H1 (cell line): ENCODE results near the gene RAP2A. TPM values are rescaled to one million over a fixed set of nuclear protein-coding genes. Genes with fewer than 3 reads are reported as not detected.

Source experiments
- CTCF ChIA-PET: fragments of 300-600 bp; sonication (Branson Sonifier 250); formaldehyde crosslinking; loops from one replicate; lab custom pipeline; 2021; ENCODE audit not compliant: partially characterized antibody; lab: Charles Lee
- POLR2A ChIA-PET: fragments of 300-600 bp; sonication (Branson Sonifier 250); formaldehyde crosslinking; loops from one replicate; lab custom pipeline; 2021; ENCODE audit warnings: inconsistent platforms; ENCODE audit not compliant: partially characterized antibody; lab: Charles Lee
- DNase-seq, 2 experiments: peaks; one replicate each; pipeline versions ENCODE4 v3.0.0 to v3.0.0-alpha.2; 2010 to 2022; ENCODE audit warnings: low spot score in 2 of 2, low read depth in 1 of 2, mixed read lengths in 1 of 2
- FAIRE-seq: peaks from 2 replicates; lab custom pipeline; 2011; peaks lifted over from hg19 to GRCh38; lab: Jason Lieb, UNC
- H2AFZ ChIP-seq: 2 replicates; pipeline ENCODE4 v1.8.1; 2012; ENCODE audit warnings: low read length, inconsistent platforms
- H2AK5ac ChIP-seq: 2 replicates; pipeline ENCODE4 v1.6.1; 2013; ENCODE audit warnings: low read depth, low read length
- H2BK120ac ChIP-seq: replicated peaks from 2 replicates; pipeline ENCODE3; 2013; ENCODE audit warnings: low read depth, low read length, inconsistent platforms
- H2BK12ac ChIP-seq: 2 replicates; pipeline ENCODE4 v1.6.1; 2013; ENCODE audit warnings: low read depth, low read length
- H2BK15ac ChIP-seq: 2 replicates; pipeline ENCODE4 v1.6.1; 2013; ENCODE audit warnings: low read length
- H2BK20ac ChIP-seq: 2 replicates; pipeline ENCODE4 v1.6.1; 2013; ENCODE audit warnings: low read length
- H2BK5ac ChIP-seq: 2 replicates; pipeline ENCODE4 v1.6.1; 2013; ENCODE audit warnings: low read depth, low read length
- H3K14ac ChIP-seq: 2 replicates; pipeline ENCODE4 v1.6.1; 2013; ENCODE audit warnings: inconsistent platforms; ENCODE audit not compliant: insufficient read length
- H3K18ac ChIP-seq: 2 replicates; pipeline ENCODE4 v1.6.1; 2013; ENCODE audit warnings: low read length; ENCODE audit errors: extremely low read depth
- H3K23ac ChIP-seq: 2 replicates; pipeline ENCODE4 v1.6.1; 2013; ENCODE audit warnings: inconsistent platforms; ENCODE audit not compliant: insufficient read length
- H3K23me2 ChIP-seq: 2 replicates; pipeline ENCODE4 v1.6.1; 2013; ENCODE audit warnings: low read depth, low read length
- H3K27ac ChIP-seq: 2 replicates; pipeline ENCODE4 v1.6.1; 2011; ENCODE audit warnings: low read depth, low read length, inconsistent platforms
- H3K27me3 ChIP-seq, 4 experiments: replicated peaks in 1 of 4; 1 replicate in 1 of 4; 2 replicates in 3 of 4; pipeline versions ENCODE4 v1.6.1 to v1.8.1; 2011 to 2013; ENCODE audit warnings: low read length in 3 of 4, mild to moderate bottlenecking in 3 of 4, inconsistent platforms in 2 of 4, mixed read lengths in 2 of 4, moderate library complexity in 1 of 4; ENCODE audit not compliant: control insufficient read depth in 3 of 4, insufficient read depth in 3 of 4; ENCODE audit errors: extremely low read depth in 1 of 4
- H3K36me3 ChIP-seq, 4 experiments: 2 replicates each; pipeline versions ENCODE4 v1.6.1 to v1.8.1; 2011 to 2013; ENCODE audit warnings: mild to moderate bottlenecking in 4 of 4, low read length in 3 of 4, moderate library complexity in 2 of 4, control low read depth in 1 of 4, inconsistent platforms in 1 of 4; ENCODE audit not compliant: insufficient read depth in 4 of 4, control insufficient read depth in 2 of 4
- H3K4ac ChIP-seq: replicated peaks from 2 replicates; pipeline ENCODE3; 2013; ENCODE audit warnings: low read length, low read depth, mixed read lengths, inconsistent platforms; ENCODE audit not compliant: insufficient read length
- H3K4me1 ChIP-seq, 4 experiments: replicated peaks in 1 of 4; 1 replicate in 1 of 4; 2 replicates in 3 of 4; pipeline versions ENCODE4 v1.6.1 to v1.8.1; 2011 to 2013; ENCODE audit warnings: low read length in 3 of 4, inconsistent platforms in 2 of 4, mixed read lengths in 1 of 4; ENCODE audit not compliant: insufficient read depth in 4 of 4, control insufficient read depth in 3 of 4
- H3K4me2 ChIP-seq, 2 experiments: 2 replicates each; pipeline versions ENCODE4 v1.6.1 to v1.8.1; 2011 to 2013; ENCODE audit warnings: low read depth in 2 of 2, low read length in 2 of 2, control low read depth in 1 of 2, inconsistent platforms in 1 of 2, mild to moderate bottlenecking in 1 of 2; ENCODE audit not compliant: insufficient read depth in 1 of 2
- H3K4me3 ChIP-seq, 4 experiments: fragments of 200-600, 300-600 bp in 1 of 4; sonication (generic), shearing (Covaris generic), sonication (Bioruptor Twin) in 1 of 4; 2 replicates each; pipeline versions ENCODE4 v1.5.1 to v1.8.1; 2011 to 2016; ENCODE audit warnings: low read length in 4 of 4, low read depth in 3 of 4, control low read depth in 2 of 4, inconsistent platforms in 2 of 4, mild to moderate bottlenecking in 2 of 4, mixed read lengths in 1 of 4, moderate library complexity in 1 of 4; ENCODE audit not compliant: insufficient read depth in 2 of 4; ENCODE audit errors: extremely low read depth in 1 of 4
- H3K56ac ChIP-seq: replicated peaks from 2 replicates; pipeline ENCODE3; 2013; ENCODE audit warnings: low read depth, mild to moderate bottlenecking, mixed read lengths, low read length, inconsistent platforms; ENCODE audit not compliant: insufficient read length
- H3K79me1 ChIP-seq: 2 replicates; pipeline ENCODE4 v1.6.1; 2013; ENCODE audit warnings: low read depth, low read length, control low read depth
- H3K79me2 ChIP-seq, 2 experiments: 2 replicates each; pipeline versions ENCODE4 v1.6.1 to v1.8.1; 2012 to 2013; ENCODE audit warnings: low read length in 2 of 2, mild to moderate bottlenecking in 2 of 2, inconsistent platforms in 1 of 2; ENCODE audit not compliant: insufficient read depth in 2 of 2, control insufficient read depth in 1 of 2
- H3K9ac ChIP-seq, 4 experiments: replicated peaks in 1 of 4; 1 replicate in 1 of 4; 2 replicates in 3 of 4; pipeline versions ENCODE4 v1.6.1 to v1.8.1; 2011 to 2013; ENCODE audit warnings: low read depth in 3 of 4, low read length in 3 of 4, control low read depth in 2 of 4, mild to moderate bottlenecking in 2 of 4, moderate library complexity in 2 of 4, inconsistent platforms in 1 of 4; ENCODE audit errors: extremely low read depth in 1 of 4
- H3K9me3 ChIP-seq, 2 experiments: 2 replicates each; pipeline versions ENCODE4 v1.6.1 to v1.8.1; 2012 to 2013; ENCODE audit warnings: mild to moderate bottlenecking in 2 of 2, moderate library complexity in 2 of 2, control low read depth in 1 of 2, inconsistent platforms in 1 of 2, low read depth in 1 of 2, low read length in 1 of 2, mixed read lengths in 1 of 2; ENCODE audit not compliant: insufficient read depth in 2 of 2
- H4K20me1 ChIP-seq, 2 experiments: replicated peaks in 1 of 2; 2 replicates each; pipeline versions ENCODE3 to v1.8.1; 2011 to 2013; ENCODE audit warnings: inconsistent platforms in 2 of 2, low read length in 2 of 2, mild to moderate bottlenecking in 1 of 2; ENCODE audit not compliant: insufficient read depth in 2 of 2, control insufficient read depth in 1 of 2
- H4K5ac ChIP-seq: 2 replicates; pipeline ENCODE4 v1.6.1; 2013; ENCODE audit warnings: low read length, low read depth, mixed read lengths, inconsistent platforms; ENCODE audit not compliant: insufficient read length
- H4K8ac ChIP-seq: 2 replicates; pipeline ENCODE4 v1.8.0; 2013; ENCODE audit warnings: mild to moderate bottlenecking, moderate library complexity, low read length, inconsistent platforms; ENCODE audit not compliant: insufficient read depth; ENCODE audit errors: extremely low read depth
- H4K91ac ChIP-seq: replicated peaks from 2 replicates; pipeline ENCODE3; 2013; ENCODE audit warnings: low read length, mixed read lengths, inconsistent platforms; ENCODE audit not compliant: insufficient read length
- polyA plus RNA-seq, 7 experiments: library from polyadenylated mRNA; depleted of rRNA in 3 of 7; stranded (reverse) in 5 of 7; unstranded in 2 of 7; fragments of >200 nt in 5 of 7; fragments of 200-250 nt in 2 of 7; gene quantifications; 1 replicate in 5 of 7; 2 replicates in 1 of 7; 4 replicates in 1 of 7; pipeline versions ENCODE4 v1.2.1 to v1.2.3, GENCODE V29; 2011 to 2013; ENCODE audit warnings: missing spikeins in 2 of 7, mixed read lengths in 2 of 7
- total RNA-seq: library from RNA; stranded (reverse); fragmentation: NEBNext Ultra II Directional; extraction: Animal tissue kit (Norgen Biotek cat#: 25700); gene quantifications from 2 replicates; pipeline ENCODE4 v1.2.1, GENCODE V29; 2021

RAP2A gene
- total and polyA plus RNA-seq, 2 of the 8 experiments (the other 6 are each of a cell fraction or from before 2014, with no cell fraction given) = 8.4 to 43.4 TPM

DNA sequence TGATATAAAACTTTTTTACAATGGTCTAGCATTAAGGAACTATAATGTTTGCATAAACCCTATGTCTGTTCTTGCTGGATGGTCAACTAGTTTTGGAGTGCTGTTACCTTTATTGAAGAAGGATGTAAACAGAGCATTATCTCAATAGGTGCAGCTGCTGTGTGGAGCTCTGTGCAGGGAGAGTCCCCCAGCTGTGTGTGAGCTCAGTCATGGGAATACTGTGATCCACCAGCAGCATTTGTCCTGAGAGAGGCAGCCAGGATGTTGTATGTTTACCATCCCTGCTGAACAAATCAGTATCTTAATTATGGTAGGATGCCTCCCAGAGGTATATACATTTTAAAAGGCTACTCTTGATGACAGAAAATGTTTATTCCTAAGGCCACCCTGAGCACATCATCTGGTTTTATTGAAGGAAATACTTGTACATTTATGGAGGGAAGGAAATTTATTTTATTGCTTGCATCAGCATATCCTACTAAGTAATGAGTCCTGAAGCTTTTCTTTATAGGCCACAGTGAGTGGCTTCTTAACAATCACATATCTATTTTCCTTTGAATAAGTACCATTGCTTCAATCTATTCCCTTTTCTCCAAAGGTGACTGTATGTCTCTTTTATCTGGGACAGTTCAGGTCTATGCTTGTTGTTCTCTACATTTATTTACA is 11.7 kb downstream of the RAP2A start:
- POLR2A ChIA-PET = interaction anchor here (0.7 kb wide), 1 partner anchor 487 kb away, joined by 3 read pairs; no protein-coding TSS in a partner anchor
- H4K5ac ChIP-seq = no peak overlapping the region
- CTCF ChIA-PET = interaction anchor here (0.8 to 1.8 kb wide), 3 partner anchors 11 to 124 kb away, joined by 3 to 6 read pairs (median 4); no protein-coding TSS in a partner anchor
- no peak overlapping the region for H2BK5ac ChIP-seq
- no peak overlapping the region for H4K91ac ChIP-seq
- H3K4me2 ChIP-seq = no peak overlapping the region
- DNase-seq = no peak
- no peak overlapping the region for H3K27ac ChIP-seq
- peaks cover 0 to 3% (median 3%) of the 10 kb centered on the region in 4 experiments; a peak in 5 of 7 replicates for H3K4me1 ChIP-seq
- no peaks in the 10 kb centered on the region for H3K27me3 ChIP-seq
- peaks cover 0 to 4% of the 10 kb centered on the region in 2 experiments for H4K20me1 ChIP-seq
- H3K4me3 ChIP-seq = no peak overlapping the region
- no peak overlapping the region for H2BK12ac ChIP-seq
- H3K9me3 ChIP-seq = no peaks in the 10 kb centered on the region
- no peak overlapping the region for H2BK120ac ChIP-seq
- no peak overlapping the region for H2AFZ ChIP-seq
- H3K56ac ChIP-seq = no peak overlapping the region
- peaks cover 3% of the 10 kb centered on the region; the same call in 1 of the 2 replicates for H3K79me1 ChIP-seq
- no peak overlapping the region for H4K8ac ChIP-seq
- H3K23ac ChIP-seq = no peak overlapping the region
- FAIRE-seq = no peak
- no peaks in the 10 kb centered on the region for H3K23me2 ChIP-seq
- no peak overlapping the region for H2AK5ac ChIP-seq
- H3K14ac ChIP-seq = no peak overlapping the region
- H2BK20ac ChIP-seq = no peak overlapping the region
- H3K18ac ChIP-seq = no peak overlapping the region
- no peak overlapping the region for H2BK15ac ChIP-seq
- H3K4ac ChIP-seq = no peak overlapping the region
- no peak overlapping the region for H3K9ac ChIP-seq
- no peaks in the 10 kb centered on the region; a peak in 1 of 8 replicates for H3K36me3 ChIP-seq
- peaks cover 4 to 35% of the 10 kb centered on the region in 2 experiments; a peak in 3 of 4 replicates for H3K79me2 ChIP-seq
